ENCODE data around the gene PPP1R3G.

PPP1R3G gene

DNA sequence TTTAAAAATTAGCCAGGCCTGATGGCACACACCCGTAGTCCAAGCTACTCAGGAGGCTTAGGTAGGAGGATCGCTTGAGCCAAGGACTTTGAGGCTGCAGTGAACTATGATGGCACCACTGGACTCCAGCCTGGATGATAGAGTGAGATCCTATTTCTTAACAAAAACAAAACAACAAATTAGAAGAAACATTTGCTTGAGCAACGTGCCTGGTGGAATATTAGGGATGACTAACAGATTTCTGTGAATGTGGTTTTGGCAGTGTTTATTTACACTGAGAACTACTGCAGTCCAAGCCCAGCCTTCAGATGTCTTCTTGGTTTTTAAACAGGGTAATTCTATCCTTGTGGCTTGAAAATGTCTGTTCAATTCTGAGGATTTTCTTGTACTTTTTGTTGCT lies 9.2 kb downstream of the PPP1R3G start:
- DNase-seq (ENCODE audit: low read depth in 3 of 3) = no peak

DNA sequence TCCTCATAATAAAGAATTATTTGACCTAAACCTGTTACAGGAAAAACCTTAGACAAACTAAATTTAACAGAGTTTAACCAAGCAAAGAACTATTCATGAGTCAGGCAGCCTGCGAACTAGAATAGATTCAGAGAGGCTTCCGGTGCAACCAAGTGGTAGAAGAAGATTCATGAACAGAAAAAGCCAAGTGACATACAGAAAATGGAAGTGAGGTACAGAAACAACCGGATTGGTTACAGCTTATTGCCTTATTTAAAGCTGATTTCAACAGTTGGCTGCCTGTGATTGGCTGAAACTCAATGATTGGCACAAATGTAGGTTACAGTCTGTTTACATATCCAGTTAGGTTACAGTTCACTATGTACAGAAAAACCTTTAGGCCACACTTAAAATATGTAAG lies 10.1 kb downstream of the PPP1R3G start:
- DNase-seq (ENCODE audit: low read depth in 3 of 3) = no peak

DNA sequence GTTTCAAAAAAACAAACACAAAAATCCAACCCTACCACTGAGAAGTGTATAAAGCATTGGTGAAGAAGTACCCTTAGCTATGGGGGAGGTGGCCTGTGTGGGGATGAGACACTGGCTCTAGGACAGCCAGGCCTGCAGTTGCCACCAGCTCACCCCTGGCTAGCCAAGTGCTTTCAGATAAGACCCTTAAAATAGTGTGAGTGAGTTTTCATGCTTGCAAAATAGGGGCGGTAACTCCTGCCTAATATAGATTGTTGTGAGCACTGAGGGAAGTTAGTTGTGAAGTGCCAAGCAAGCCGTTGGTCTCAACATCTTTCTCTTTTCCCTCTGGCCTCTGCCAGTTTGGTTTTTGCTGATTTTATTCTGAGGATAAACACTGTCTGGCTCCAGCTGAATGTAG lies 11.3 kb downstream of the PPP1R3G start:
- DNase-seq (ENCODE audit: low read depth in 3 of 3) = no peak

DNA sequence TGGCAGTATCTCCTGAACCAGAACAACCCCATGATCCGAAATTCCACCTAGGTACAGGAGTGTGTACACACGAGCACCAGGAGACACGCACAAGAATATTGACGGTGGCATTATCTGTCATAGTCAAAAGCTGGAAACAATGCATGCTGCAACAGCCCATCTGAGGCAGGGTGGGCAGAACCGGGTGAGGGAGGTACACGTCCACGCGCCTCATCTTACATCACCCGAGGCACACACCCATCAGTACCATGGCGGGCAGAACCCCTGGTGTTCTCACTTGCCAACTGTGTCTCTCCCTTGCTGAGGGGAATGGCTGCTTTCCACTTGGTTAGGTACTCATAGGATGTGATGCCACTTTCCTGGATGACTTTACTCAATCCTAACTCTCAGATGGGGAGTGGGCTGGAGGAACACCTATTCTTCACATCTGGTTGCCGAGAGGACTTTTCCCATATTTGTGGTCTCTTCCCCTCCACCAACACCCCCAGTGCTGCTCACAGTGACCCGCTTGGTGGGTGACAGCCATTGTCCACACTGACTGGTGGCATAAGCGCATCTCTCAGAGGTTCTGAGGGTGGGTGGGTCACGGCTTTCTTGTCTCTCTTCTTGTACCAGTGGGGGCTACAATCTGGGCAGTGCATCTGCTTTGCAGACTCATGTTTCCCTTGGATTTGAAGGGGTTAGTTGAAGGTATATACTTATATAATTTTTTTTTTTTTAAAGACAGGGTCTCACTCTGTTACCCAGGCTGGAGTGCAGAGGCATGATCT lies 13.5 kb downstream of the PPP1R3G start:
- DNase-seq (ENCODE audit: low read depth in 3 of 3) = no peak

DNA sequence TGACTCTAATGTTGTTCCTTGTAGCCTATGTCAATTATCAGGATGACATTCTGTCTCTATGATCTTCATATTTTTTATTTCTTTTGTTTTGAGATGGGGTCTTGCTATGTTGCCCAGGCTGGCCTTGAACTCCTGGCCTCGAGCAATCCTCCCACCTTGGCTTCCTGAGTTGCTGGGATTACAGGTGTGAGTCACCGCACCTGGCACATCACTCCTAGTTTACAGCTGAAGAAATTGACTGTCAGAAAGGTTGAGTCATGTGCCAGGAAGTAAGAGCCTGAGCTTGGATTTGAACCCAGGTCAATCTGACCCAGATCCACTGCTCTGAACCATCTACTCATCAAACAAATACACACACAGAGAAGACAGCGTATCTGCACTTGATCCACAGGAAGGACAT lies 14.4 kb downstream of the PPP1R3G start:
- no peak for DNase-seq (ENCODE audit: low read depth in 3 of 3)

DNA sequence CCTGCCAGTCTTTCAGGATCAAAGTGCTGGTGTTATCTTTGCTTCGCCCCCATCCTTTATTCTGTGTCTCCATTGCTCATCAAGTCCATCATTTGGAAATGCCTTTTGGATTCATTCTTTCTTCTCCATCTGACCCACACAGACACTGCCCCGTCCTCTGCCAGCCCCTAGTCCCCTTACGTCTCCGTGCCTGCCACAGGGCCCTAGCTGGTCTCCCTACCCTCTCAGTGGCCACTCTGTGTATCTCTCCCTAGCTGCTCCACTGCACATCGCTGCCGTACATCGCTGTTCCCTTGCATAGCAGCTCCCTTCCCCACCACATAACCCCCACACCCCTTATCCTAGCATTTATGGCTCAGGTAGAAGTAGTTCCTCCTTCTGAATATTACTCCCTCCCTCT lies 15.7 kb downstream of the PPP1R3G start:
- DNase-seq (ENCODE audit: low read depth in 3 of 3) = no peak

DNA sequence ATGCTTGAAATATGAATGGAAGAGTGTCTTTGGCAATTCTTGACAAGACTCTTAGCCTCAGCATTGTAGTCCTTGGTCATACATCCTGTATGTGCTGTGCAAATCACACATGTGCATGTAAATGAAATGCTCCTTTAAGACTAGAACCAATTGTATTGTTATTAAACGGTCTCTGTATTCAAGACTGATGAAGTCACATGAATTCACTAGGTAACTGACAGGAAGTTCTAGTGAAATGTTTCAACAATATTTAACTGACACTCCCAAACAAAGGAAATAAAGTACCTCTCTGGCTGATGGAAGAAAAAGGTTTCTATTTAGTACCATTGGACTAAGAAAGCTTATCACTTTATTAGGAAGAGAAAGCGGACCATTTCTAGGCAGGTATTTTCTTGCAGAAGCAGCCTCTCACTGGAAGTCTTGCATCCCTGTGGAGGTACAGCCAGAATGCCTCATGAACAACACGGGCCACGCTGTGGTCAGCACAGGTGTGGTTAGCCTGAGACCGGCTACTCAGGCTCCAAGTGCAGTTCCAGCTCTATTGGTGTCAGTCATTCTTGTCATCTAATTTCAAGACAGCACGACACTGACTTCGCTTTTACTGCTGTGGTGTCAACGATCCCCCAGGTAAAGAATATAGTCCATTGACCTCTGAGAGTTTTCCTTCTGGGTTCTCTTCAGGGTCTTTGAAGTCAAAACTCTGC lies 17.3 kb downstream of the PPP1R3G start:
- no peak for DNase-seq (ENCODE audit: low read depth in 3 of 3)

DNA sequence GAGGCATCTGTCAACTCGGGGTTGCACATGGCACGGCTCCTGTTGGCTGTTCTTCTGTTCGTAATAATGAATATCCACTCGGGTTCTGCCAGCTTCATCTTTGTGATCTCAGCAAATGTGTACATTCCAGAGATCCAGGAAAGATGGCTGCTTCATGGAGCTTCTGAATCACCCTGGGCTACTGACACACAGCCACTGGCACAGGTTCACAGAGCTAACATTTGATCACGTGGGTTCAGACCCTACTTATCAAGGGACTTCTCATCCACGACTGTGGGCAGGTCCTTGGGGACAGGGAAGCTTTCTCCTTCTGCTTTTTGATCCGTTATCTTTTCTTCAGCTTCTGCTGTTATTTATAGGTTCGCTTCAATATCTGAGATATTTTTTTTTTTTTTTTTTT lies 18.1 kb downstream of the PPP1R3G start:
- DNase-seq (ENCODE audit: low read depth in 3 of 3) = no peak

DNA sequence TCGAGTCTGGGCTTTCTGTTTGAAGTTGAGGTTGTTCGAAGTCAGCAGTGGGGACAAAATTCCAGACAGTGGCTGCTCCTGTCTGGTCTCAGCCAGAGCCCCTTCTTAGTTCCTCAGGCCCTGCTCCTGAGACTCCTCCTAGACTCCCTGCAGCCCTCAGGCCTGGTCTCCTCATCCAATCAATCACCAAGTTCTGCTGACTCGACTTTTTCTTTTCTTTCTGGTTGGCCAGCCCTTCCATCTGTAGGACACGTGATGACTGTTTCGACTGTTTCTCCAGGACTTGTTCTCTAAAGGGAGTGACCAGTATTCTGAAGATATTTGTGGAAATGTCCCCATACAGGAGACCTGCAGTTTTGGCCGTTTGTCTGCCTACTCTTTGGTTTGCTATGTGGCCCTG lies 19.5 kb downstream of the PPP1R3G start:
- DNase-seq (ENCODE audit: low read depth in 3 of 3) = no peak

DNA sequence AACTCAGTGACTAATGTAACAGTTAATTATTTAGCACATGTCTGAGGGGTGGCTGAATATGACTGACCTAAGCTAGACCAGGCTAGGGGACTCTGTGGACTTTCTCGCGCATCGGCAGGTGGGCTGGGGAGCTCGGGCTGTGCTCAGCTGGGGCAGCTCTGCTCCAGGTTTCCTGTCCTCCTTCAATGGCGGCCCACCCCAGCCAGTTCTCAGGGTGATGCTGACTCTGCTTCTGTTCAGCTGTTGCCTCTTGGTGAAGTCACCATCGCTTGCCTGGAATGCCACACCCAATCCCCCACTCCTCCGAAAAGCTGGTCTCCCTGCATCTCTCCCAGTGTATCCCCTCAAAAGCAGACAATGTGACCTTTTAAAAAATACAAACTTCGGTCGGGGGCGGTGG lies 20.0 kb downstream of the PPP1R3G start:
- DNase-seq (ENCODE audit: low read depth in 3 of 3) = no peak

DNA sequence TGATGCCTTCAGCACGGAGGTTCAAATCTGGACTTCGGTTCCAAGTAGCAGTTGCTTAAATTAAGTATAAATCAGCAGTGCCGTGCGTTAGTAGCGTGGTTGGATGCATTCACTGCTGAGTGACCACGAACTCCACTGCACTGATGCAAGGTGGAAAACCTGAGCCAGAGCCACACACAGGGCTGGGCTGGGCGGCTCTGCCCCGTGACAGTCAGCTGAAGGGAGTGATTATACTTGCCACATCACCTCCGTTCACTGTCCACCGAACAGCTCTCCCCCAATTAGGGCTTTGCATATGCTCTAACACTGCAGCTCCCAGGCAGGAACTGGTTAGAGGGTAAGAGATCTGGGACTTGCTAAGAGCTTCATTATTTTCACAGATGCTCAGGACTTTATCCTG lies 22.2 kb downstream of the PPP1R3G start:
- DNase-seq (ENCODE audit: low read depth in 3 of 3) = no peak

DNA sequence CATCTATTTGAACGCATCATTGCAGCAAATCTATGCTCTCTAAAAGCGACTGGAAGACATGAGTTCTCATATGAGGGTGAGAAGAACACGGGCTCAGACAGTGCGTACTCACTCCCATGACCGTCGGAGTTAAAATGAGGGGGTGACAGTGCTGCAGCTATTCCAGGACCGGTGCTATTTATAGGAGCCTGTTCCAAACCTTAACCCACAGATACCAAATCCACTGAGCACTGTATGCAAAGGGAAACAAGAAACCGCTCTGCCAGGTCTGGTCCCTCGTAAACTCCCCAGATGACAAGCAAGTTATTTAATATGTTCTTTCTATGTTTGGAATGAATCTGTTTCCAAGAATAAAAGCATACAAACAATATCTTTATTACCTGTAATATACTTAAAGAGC lies 22.9 kb downstream of the PPP1R3G start:
- no peak for DNase-seq (ENCODE audit: low read depth in 3 of 3)

DNA sequence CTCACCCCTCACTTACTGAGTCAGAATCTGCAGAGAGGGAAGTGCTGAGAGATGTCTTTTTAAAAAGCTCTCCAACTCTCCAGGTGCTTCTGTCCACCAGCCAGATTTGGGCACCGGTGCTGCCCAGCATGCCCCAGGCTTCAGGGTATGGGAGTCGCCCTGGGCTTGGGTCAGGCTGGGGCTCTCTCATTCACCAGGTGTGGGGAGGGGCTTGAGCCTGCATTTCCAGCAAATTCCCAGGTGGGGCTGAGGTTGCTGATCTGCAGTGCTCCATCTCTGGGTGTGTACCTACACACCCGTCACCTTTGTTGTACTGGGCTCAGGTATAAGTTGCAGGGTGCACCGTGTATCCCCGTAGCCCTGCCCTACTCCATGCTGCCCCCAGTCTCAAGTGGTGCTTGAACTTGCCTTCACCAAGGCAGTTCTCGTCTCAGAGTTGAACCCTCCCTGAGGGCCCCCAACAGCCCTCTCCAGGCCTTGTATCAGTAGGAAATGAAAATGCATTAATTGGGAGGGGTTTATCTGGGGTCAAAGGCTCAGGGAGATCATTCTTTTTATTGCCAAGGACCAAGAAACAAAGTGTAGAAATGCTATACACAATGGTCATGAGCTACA lies 23.5 kb downstream of the PPP1R3G start:
- DNase-seq (ENCODE audit: low read depth in 3 of 3) = no peak

DNA sequence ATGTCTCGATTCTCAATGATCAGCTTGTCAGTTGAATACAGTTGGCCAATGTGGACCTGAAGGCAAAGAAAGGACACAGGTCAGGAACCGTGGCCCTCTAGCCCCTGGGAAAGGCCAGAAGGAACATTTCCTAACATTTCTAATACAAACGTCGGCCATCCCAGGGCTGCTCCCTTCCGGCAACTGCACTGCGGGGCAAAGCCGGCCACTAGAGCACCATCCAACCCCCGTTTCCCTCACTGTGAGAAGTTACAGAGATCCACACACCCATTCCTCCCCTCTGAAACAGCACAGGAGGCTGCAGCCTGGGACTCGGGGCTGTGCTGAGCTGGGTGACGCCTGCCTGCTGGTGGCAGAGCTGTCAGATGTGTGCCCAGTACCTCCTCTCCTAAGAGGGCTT lies 24.3 kb downstream of the PPP1R3G start:
- no peak for DNase-seq (ENCODE audit: low read depth in 3 of 3)

DNA sequence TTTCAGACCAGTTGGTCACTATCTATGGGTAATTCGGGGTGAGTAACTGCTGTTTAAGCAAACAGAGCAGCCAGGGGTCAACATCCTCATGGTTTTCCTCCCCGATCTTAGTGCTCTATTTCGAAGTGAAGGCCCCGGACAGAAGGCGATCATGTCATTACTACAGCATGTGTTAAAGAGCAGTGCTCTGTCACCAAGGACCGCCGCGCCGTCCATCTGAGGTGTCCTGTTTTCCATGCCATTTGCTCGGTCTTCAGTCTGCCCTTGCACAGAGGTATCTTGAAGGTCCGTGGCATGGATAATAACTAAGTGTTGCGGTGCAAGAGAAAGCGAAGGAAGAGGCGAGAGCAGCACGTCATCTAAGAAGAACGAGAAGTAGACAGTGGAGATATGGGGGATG lies 25.1 kb downstream of the PPP1R3G start:
- DNase-seq (ENCODE audit: low read depth in 3 of 3) = no peak

DNA sequence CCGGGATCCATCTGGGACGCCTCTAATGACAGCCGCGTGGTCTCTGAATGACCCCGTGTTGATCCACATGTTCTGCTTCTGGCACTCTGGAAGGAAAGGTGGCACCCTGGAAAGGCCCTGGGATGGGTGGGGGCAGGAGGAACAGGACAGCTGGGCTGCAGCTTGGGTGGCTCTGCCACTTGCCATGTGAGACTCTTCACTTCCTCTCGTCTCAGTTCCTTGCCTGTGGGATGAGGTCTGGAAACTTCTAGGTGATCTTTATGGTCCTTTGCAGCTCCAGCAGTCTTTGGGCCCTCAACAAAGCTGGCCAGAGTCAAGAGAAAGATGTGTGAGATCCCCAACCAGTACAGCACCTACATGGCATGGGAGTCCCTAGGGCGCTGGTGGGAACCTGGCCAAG lies 26.5 kb downstream of the PPP1R3G start:
- DNase-seq (ENCODE audit: low read depth in 3 of 3) = no peak

DNA sequence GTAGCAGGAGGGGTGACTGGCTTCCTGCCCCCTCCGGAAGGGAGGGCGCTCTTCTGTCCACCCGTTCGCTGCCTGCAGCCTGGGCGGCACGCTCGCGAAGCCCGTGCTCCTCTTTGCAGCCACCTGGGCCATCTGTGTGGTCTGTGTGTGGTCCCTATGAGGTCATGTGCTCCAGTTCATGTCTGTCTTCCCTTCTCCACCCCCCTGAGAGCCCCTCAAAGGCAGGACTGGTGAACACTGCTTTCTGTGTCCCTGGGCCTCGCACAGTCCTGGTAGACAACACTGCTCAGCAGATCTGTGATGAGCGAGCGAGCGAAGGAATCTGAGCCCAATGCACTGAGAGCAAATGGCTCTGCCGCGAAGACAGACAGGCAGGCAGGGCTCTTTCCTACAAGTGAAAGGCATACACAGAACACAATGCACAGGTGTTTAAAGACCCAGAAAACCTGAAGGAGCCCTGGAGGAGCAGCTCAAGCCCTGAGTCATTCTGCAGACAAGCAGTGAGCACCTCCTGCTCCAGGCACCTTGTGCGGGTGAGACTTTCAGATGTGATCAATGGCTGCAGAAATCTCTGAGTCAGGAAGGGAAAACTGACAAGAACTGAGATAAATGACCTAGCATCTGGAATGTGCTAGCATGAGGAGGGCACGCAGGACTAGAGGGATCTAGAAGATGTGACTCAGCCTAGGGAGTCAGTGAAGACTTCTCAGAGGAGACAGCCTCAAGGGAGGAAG lies 27.1 kb downstream of the PPP1R3G start:
- no peak for DNase-seq (ENCODE audit: low read depth in 3 of 3)

DNA sequence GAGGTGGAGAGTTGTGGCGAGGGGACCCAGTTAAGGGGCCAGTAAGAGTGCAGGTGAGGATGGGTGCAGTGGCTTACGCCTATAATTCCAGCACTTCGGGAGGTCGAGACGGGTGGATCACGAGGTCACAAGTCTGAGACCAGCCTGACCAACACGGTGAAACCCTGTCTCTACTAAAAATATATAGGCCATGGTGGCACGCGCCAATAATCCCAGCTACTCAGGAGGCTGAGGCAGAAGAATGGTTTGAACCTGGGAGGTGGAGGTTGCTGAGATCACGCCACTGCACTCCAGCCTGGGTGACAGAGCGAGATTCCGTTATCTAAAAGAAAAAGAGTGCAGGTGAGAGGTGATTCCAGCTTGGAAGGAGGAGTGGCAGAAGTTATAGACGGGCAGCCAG lies 28.0 kb downstream of the PPP1R3G start:
- DNase-seq (ENCODE audit: low read depth in 3 of 3) = no peak

DNA sequence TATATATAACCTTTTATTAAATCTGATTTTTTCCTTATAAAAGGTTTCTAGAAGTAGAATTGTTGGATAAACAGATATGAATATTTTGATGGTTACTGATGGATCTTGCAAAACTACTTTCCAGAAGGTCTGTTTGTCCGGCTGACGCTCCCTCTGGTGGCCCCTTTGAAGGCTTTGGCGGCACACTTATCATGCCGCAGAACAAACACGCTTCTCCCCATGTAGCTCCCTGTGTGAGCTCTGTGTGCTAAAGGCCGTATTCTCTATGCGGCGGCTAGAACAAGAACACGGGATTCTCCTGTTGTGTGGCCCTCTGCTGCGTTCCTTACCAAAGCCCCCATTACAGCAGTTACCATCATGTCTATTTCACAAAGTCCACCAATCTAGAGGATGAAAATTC lies 30.0 kb downstream of the PPP1R3G start:
- DNase-seq (ENCODE audit: low read depth in 3 of 3) = no peak

DNA sequence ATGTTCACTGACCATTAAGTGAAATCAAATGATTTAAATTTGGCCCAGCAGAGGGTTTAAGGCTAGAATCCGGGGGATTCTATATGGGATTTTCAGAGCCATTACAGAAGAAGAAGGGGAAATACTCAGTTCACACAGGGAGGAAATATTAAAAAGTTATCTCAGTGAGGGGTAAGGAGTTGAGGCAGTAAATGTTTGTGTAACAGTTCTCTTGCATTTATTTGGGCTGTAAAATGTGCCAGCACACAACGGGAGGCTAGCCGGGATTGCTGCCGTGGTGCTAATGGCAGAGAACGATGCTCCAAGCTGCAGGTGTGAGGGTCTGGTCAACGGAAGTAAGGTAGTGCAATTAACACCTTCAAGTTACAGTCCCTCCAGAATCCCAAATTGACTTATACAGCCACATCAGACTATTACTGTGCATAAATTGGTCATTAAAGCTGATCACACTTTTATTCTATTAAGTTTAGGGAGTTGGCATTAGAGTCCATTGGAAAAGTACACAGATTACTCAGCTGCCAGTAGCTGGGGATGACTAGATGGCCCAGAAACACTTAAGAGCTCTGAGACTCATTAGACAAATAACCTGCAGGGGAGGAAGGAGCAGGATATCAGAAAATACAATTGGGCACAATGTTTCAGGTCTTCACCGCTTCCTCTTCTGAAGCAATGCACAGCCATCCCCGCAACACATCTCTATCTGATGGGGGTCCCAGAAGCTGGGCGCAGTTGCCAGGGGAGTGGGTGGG lies 31.3 kb downstream of the PPP1R3G start:
- no peak for DNase-seq (ENCODE audit: low read depth in 3 of 3)

DNA sequence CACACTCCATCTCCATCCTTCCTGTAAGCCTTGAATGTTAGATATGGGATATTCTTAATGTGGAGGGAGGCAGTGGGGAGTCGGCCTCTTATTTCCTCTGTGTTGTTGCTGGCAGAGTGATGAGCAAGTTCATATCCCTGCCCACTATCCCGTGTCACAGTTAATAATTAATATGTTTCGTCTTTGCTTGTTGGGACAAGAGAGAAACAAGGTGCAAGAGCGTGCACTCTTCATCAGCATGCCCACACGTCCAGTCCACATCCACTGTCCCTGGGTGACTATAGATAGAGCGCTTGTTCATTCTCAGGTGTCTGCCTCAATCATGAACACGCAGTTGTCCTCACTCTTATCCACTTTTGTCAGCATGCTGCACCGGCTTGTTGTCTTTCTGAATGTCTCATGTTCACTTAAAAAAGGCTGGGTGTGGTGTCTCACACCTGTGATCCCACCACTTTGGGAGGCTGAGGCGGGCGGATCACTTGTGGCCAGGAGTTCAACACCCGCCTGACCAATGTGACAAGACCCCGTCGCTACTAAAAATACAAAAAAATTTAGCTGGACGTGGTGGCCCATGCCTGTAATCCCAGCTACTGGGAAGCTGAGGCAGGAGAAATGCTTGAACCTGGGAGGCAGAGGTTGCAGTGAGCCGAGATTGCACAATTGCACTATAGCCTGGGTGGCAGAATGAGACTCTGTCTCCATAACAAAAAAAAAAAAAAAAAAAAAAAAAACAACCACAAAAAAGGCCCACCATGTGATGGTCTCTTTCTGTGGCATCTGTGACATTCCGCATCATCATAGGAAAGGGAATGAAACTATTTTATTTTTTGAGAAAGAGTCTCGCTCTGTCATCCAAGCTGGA lies 34.2 kb downstream of the PPP1R3G start:
- no peak for DNase-seq (ENCODE audit: low read depth in 3 of 3)
